IPS-18a (cell line): Measurements from ENCODE around the gene MALAT1.
A peak's percentile ranks its signal among the peaks of the same experiment; 100 is the strongest.

Experiments used
- H3K27ac ChIP-seq: one replicate; pipeline ENCODE4 v1.5.1; 2013; ENCODE audit warnings: low read length
- H3K27me3 ChIP-seq: one replicate; pipeline ENCODE4 v1.6.1; 2013; ENCODE audit warnings: mild to moderate bottlenecking, low read length; ENCODE audit not compliant: control insufficient read depth, insufficient read depth
- H3K36me3 ChIP-seq: one replicate; pipeline ENCODE4 v1.6.1; 2013; ENCODE audit warnings: low read depth, low read length; ENCODE audit not compliant: control insufficient read depth
- H3K4me1 ChIP-seq: one replicate; pipeline ENCODE4 v1.6.1; 2013; ENCODE audit warnings: low read depth, low read length; ENCODE audit not compliant: control insufficient read depth
- H3K4me3 ChIP-seq: one replicate; pipeline ENCODE4 v1.5.1; 2013; ENCODE audit warnings: low read length
- H3K9ac ChIP-seq: one replicate; pipeline ENCODE4 v1.6.1; 2013; ENCODE audit warnings: mild to moderate bottlenecking, low read length, moderate library complexity
- H3K9me3 ChIP-seq: one replicate; pipeline ENCODE4 v1.6.1; 2013; ENCODE audit warnings: low read depth, low read length; ENCODE audit not compliant: control insufficient read depth

MALAT1 gene

DNA sequence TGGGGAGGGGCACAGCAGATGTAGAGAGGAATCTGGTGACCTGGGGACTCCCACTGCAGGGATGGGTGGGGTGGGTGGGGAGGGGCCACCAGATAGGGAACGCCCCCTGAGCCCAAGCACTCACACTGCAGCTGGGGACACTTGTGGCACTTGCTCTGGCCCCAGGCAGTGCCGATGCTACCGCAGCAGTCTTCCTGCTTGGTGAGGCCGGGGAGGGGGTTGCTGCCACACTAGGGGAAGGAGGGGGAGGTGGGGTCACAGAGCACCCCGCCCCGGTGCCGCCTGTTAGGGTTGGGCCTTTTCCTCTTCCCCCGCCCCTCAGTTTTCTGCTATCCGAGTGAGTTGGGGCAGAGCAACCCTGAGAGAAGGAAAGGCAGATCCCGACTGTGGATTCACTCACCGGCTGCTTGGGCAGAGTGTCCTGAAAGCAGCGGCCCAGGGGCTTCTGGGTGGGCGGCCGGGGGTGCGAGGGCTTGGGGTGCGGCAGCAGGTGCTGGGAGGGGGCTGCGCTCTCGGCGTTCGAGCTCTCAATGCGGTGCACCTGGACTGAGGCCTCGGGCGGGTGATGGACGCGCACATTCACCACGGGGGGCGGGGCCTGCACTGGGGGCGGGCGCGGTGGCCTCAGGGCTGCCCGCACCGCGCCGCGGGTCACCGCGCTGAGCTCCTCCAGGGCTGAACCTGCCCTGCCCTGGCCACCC is 54.6 kb downstream of the MALAT1 start:
- Histone ChIP-seq H3K4me1 (peaks cover 3% of the 10 kb centered on the region), H3K36me3 (no peaks in the 10 kb centered on the region), H3K27me3 (peaks cover 73% of the 10 kb centered on the region), H3K9ac (no peak overlapping the region), H3K9me3 (no peaks in the 10 kb centered on the region), H3K4me3 (peak overlapping the region; percentile 55), H3K27ac (no peak overlapping the region)

- H3K36me3 ChIP-seq, result no peaks in the 10 kb centered on the region
- peaks cover 71% of the 10 kb centered on the region for H3K27me3 ChIP-seq
- H3K4me1 ChIP-seq, result peaks cover 9% of the 10 kb centered on the region
- peak overlapping the region; percentile 55 for H3K4me3 ChIP-seq
- H3K9me3 ChIP-seq, result no peaks in the 10 kb centered on the region
- H3K9ac ChIP-seq, result no peak overlapping the region
- H3K27ac ChIP-seq, result no peak overlapping the region
Observed at GRCh38 chr11:65554057-65554818, 55.4 kb downstream of the MALAT1 start.

DNA sequence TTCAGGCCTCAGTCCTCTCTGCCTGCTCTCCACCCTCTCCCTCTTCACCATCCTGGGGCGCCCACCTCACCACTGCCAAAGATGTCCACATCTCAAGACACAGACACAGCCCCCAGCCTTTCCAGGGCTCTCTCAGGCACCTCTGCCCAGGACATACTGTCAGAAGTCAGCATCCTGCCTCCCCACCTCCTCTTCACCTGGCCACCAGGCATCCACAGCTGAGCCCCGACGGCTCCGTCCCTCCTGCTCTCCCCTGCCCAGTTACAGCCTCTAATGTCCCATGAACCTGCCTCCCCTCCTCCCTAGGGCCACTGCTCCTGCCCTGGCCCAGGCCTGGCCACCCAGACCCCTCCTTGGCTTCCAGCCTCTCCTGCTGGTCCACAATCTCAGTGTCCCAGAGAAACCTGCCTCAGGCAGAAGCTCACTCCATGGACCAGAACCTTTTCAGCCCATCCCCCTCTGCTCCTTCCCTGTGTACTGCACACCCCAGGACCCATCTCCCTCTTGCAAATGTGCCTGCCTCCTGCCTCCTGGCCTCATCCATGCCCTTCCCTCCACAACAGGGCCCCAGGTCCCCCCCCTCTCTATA is 56.1 kb downstream of the MALAT1 start:
- no peaks in the 10 kb centered on the region for H3K9me3 ChIP-seq
- no peak overlapping the region for H3K4me3 ChIP-seq
- peaks cover 11% of the 10 kb centered on the region for H3K4me1 ChIP-seq
- no peak overlapping the region for H3K9ac ChIP-seq
- H3K27me3 ChIP-seq, result peaks cover 73% of the 10 kb centered on the region
- no peak overlapping the region for H3K27ac ChIP-seq
- H3K36me3 ChIP-seq, result no peaks in the 10 kb centered on the region

GRCh38 chr11:65555693-65556231 is 56.9 kb downstream of the MALAT1 start:
- Histone ChIP-seq H3K4me1 (peaks cover 15% of the 10 kb centered on the region), H3K4me3 (no peak overlapping the region), H3K9ac (no peak overlapping the region), H3K36me3 (no peaks in the 10 kb centered on the region), H3K27me3 (peaks cover 73% of the 10 kb centered on the region), H3K9me3 (no peaks in the 10 kb centered on the region), H3K27ac (no peak overlapping the region)
